NOMO-1 (cell line): ENCODE results near the gene COL9A1.

Experiments
- DNase-seq, 2 experiments: peaks; one replicate each; lab custom pipeline; 2025; ENCODE audit not compliant: unreplicated experiment in 2 of 2; lab: John Stamatoyannopoulos, UW

Gene COL9A1

DNA sequence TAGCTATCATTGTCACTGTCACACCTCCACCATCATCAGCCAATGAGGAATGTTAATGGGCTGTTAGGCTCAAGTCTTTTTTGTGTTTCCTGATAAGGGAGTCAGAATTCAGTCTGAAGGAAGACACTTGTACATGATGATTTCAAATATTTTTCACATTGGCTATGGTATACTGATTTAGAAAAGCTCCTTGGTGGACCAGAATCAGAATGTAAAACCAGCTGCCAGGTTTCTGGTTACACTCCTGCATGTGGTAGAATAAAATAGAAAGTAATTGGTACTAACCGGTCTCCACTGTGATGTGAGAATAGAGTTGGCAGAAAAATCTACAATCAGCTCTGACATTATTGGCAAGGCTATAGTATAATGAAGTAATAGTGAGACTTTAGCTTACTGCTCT lies 10.7 kb downstream of the COL9A1 start:
- no peak for DNase-seq

DNA sequence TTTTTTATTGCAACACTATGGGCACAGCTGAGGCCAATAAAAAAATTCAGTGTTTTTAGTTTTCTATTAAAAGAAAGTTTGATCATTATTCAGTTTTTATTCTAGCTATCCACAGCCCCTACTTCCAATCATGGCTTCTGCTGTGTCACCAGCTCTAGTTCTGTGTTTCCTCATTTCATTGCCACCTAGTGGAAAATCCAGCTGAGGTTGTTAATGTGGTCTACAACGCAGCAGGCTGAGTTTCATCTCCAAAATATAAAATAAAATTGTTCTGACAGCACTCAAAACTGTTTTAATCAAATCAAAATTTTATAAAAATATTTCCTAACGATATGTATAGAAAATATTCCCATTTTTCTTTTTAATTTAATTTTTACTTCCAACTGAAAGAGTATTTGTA lies 13.6 kb downstream of the COL9A1 start:
- no peak for DNase-seq

DNA sequence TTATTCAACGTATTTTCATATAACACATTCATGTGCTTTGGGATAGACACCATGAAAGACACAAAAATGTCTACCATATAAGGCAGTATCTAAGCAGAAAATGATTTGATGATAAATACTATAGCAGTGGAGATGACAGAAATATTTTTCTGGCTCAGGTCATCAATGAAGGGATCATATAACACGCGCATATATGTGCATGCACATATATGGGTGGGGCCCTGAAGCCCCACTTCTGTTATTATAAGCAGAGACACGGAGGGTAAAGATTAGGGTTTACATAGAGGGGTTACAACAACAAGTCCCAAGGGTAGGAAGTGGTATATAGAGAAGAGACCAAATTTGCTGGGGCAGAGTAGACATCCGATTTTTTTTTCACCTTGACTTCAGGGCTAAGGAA lies 16.0 kb downstream of the COL9A1 start:
- no peak for DNase-seq

DNA sequence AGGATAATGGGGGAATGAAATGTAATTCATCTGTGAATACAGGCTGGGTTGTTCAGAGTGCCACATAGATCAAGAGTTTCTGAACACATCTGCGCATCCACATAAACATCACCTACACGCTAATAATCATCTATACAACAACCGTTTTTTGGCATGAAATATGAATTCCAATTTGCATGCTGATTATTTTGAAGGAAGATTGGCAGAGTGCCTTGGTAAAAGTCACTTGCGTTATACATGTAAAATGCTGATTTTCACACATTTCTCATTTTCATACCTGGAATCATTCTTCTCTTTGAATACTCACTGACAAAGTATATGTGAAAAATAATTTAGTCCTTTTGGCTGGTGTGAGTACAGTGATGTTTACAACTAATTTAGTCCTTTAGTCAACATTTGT lies 17.7 kb downstream of the COL9A1 start:
- no peak for DNase-seq

DNA sequence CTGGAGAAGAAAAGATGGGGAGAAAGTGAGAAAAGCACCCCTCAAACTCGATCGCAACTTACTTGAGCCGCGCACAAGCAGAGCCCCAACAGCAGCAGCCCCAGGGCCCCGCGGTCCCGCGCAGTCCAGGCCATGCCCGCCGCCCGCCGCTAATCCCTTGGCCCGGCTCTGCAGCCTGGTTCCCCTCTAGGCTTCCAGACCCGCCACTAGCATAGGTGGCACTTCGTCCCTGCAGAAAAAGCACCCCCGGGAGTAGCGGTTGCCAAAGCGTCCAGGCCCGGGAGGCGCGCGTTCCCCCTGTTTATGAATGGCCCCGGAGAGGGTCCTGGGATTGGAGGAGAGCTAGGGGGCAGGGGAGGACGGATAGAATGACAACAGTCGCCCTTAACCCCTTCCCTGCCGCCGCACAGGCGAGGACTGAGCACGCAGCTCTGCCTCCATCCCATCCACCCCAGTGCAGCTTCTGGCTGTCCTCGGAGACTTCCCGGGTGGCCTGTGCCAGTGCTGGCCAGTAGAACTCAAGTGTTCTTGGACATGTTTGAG lies 19.9 kb downstream of the COL9A1 start:
- DNase-seq = no peak

DNA sequence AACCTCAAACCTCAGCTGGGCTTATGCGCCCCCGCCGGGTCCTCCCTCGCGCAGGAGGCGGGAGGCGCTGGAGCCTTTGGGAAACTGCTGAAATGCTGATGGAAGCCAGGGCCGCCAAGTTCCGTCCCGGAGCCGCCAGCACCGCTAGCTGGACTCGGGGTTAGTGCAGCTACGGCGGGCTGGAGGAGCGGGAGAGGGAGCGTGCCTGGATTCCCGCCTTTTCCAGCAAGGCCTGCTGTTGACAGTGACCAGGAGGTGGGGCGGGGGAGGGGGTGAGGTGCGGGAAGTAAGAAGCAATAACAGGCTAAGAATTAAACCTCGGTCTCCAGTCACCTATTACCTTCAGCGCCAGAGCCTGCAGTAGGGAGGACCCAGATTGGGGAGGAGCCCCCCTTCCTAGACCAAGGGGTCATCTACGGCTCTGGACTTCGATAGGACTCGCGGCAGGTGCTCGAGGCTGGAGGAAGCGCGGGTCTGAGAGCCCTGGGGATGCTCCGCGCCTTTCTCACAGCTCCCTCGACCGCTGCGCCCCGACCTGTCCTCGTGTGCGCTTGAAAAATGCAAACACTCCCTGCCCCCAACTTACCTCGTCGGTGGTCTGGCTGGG lies 20.5 kb downstream of the COL9A1 start:
- DNase-seq = no peak

DNA sequence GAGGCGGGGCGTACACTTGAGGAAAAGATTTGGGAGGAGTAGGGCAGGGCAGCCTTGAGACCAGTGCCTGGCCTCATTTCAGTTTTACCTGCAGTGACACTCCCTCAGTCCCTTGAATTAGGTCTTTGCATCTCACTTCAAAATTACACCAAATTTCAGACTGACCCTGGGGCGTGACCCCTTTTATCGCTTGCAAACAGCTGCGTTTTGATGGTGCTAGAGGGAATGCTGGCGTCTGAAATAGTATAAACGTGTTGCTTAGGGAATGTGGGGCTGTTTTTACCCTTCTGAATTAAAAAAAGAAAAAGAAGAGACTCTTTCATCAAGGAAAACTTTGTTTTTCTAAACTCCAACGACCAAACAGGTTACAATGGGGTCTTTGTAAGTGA lies 21.0 kb downstream of the COL9A1 start:
- no peak for DNase-seq

DNA sequence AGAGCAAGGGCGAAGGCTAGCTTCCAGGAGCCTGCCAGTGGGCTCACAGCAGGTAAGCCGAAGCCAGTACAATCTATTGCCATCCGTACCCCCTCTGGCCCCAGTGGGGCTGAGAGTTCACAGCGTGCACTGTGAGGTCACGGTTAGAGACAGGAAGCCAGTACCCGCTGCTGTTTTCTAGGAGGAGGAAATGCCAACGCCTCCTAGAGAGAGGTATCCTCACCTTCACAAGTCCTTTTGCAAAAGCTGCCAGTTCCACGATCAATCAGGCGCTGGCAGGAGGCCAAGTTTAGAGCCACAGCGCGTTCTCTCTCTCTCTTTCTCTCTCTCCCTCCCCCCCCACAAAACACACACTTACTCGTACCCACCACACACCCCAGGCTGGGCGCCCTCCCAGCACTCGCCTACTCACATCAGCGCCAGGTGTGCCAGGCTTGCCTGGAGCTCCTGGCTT lies 22.5 kb downstream of the COL9A1 start:
- DNase-seq = no peak

DNA sequence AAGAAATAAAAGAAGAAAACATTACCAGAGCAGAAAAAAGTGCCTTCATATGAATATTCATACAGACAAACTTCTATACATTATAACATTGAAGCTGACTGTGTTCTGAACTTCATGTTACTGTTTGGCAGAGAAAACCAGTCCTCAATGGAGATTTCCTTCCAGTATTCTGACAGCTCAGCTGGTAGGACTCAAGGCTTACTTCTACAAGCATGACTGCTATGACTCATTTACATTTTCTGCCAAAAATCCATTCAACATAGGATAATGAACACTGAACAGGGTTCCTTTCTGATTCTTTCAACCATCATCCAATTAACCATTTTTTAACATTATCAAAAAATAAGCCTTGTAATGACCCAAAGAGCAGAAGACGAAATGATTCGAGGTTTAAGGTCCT lies 25.4 kb downstream of the COL9A1 start:
- no peak for DNase-seq

DNA sequence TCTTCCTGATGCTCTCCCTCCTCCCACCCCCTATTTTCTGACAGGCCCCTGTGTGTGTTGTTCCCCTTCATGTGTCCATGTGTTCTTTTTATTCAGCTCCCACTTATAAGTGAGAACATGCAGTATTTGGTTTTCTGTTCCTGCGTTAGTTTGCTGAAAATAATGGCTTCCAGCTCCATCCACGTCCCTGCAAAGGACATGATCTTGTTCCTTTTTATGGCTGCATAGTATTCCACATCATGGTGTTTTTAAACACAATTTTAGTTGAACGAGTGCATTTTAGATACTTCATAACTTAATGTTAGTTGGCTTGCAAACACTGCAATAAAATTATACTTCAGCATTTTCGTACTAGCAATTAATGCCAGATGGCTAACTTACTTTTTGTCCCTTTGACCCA lies 28.5 kb downstream of the COL9A1 start:
- no peak for DNase-seq

DNA sequence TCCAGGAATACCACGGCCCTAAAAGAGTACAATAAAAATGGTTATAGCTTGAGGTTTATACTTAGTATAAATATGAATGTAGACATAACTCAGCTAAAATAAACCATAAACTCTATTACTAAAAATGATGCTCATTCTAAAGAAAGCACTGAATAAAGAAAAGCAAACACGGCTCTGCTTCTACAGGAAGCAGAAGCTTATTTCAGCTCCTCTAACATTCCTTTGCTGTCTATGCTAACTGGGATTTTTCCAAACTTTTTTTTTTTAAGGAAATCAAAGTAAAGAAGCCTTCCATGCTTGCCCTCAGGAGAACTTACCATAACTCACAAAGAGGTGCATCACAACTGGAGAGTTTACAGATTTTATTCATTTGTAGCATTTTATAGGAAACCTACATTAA lies 30.8 kb downstream of the COL9A1 start:
- no peak for DNase-seq

DNA sequence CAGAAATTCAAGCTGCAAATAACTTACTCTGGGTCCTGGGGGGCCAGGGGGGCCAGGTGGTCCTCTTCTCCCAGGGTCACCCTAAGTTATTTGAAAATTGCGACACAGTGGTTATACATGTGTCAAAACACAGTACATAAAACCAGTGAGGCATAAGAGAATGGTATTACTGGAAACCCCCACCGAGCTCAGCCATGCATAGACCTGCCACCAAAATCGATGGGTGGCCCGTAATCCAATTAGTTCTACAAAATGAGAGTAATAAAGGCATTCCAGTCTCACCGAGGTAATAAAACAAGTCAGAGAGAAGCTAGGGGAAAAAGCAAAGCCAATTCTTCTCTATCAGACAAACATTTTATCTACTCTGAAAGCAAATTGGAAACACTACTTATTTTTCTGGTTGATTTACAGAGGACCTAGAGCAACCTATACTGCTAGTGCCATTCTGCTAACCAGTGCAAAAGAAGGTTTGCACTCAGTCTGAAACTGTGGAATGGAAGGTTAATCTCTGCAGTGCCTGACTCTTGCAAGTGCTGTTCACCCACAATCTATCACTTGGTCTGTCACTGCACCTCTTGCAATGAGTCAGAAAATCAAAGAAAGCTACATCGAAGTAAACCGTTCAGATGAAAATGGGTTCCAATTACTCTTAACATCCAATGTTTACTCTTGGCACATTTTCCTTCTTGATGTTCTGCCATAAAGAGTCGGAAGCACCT lies 32.4 kb downstream of the COL9A1 start:
- DNase-seq = no peak

DNA sequence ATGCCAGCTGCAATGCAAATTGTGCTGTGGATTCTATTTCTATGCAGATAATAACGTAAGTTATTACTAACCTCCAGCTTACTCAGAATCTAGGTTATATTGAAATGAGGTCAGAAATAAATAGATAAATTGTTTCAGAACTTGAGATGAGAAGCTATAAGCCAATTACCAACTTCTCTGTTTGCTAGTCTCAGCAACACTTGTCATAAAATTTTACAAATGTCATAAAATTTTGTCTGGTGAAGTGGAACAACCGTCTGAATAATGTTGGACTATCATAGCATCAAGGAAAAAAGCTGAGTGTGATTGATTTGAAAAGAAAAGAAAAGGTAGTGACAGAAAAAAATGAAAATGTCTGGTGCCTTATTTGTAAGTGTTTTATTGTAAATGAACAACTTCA lies 36.7 kb downstream of the COL9A1 start:
- no peak for DNase-seq

DNA sequence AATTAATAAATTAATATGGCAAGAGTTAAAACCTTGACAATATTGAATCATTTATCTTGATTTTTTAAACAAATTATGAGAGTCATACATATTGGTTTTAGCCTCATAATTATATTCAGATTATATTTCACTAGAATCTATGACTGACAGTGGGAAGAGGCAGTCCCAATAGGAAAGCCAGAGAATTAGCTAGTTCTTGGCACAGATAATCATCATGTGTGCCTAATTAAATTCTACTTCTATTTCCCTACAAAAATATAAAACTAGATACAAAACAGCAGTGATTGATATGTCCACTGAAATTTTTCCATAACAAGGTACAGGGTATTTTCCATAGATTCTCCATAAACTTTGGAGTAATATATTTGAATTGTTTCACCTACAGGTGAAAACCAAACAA lies 38.6 kb downstream of the COL9A1 start:
- DNase-seq = no peak

DNA sequence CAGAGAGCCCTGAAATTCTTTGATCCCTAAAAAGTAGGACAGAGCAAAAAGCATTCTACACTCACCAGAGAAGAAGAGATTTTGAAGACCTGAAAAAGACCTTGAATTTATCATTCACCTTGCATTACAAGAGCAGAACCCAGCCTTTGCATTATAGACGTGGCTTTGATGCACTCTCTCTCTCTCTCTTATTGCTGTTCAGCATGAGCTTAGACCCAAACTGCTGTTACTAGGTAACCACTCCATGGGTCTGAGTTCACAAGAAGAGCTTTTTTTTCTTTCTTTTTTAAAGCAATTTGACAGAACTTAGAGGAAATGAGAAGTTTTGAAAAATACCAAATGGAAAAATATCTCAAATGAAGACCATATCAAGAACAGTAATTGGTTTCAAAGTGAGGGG lies 44.4 kb downstream of the COL9A1 start:
- no peak for DNase-seq

DNA sequence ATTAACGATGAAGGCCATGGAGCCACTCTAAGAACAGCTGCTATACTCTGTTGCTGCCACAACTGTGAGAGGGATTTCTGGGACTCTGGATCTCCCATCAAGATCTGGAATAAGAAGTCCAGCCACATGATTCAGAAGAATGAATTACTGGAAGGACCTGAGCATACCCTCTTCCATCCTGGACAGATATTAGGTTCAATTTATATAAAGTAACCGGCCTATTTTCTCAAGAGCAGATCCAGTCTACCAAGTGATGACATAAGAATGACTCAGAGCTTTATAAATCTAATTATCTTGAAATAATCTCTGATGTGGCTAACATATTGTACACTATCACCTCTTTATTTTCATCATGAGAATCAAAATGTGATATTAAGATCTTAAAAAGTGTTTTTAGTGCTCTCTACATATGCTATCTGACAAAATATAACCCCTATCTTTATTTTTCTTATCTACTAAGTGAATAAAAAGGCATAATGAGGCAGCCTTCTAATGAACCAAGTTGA lies 45.1 kb downstream of the COL9A1 start:
- DNase-seq = no peak

DNA sequence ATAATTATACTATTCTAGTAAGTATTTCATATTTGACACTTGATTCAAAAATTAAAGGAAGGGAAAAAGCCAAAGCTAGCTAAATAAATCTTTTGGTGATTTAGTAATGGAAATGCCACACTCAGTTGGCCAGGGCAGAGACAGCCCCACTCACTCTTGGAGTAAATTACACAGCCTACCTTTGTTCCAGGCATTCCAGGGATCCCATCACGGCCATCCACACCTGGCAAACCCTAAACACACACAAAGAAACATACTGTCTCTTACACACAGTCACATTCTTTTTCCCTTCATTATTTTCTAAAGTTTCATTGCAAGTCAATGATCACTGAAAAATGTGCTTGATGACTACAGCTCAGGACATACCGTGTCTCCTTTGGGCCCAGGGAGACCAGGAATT lies 48.1 kb downstream of the COL9A1 start:
- DNase-seq = no peak

DNA sequence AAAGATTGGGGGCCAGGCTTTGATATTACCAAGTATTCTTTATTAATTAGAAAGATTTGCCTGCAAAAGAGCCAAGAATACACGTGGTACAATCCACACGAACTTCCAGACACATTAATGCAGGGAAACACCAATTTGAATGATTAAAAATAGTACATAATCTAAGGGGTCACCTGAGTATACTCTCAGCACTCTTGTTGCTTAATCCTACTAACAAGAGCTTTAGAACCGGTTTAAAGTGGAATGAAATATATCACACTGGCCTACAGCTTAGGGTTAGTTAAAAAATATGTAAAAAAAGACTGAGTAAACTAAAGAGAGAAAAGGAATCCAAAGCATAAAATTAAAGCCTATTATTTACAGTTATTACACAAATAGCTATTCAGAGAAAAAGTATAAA lies 49.0 kb downstream of the COL9A1 start:
- DNase-seq = no peak

DNA sequence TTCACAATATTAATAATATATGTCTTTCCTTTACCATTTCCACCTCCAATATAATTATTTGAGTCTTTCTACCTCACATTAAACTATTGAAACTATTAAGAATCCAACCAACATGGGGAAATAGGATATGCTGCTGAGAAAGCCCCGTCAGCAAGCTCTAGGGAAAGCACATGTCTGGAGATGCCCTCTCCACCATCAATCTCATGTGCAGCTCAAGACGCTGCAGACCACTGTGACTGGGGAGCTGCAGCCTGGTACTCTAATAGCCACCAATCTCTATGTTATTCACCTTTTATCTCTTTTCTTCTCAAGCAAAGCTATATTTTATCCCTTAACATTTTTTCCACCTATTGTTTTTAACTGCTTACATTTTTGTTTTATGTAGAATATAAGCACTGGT lies 50.3 kb downstream of the COL9A1 start:
- DNase-seq = no peak

DNA sequence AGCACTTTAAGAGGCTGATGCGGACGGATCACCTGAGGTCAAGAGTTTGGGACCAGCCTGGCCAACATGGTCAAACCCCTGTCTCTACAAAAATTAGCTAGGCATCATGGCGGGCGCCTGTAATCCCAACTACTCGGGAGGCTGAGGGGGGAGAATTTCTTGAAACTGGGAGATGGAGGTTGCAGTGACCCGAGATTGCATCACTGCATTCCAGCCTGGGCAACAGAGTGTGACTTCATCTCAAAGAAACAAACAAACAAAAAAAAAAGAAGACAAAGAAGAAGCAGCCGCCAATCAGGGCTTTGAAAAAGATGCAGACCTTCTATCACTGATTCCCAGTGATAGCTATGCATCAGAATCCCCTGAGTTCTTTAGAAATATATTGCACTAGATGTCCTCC lies 56.8 kb downstream of the COL9A1 start:
- no peak for DNase-seq

DNA sequence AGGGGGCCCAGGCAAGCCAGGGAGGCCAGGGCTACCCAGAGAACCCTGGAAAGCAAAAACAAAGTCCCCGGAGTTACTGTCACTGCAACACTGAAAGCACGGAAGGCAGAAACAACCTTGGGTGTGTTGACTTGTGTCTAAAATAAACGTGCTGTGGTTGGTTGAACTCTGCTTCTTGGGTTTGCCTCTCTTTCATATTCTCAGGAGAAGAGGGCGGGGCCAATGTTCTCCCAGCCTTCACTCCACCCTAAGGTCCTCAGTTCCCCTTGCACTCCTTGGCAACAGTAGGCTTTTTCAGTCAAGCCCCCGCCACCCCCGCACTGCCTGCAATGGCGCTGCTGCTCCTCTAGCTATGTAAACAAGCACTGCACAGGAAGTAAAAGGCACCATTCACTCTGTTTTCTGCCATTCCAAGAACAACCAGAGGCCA lies 60.9 kb downstream of the COL9A1 start:
- DNase-seq = no peak

DNA sequence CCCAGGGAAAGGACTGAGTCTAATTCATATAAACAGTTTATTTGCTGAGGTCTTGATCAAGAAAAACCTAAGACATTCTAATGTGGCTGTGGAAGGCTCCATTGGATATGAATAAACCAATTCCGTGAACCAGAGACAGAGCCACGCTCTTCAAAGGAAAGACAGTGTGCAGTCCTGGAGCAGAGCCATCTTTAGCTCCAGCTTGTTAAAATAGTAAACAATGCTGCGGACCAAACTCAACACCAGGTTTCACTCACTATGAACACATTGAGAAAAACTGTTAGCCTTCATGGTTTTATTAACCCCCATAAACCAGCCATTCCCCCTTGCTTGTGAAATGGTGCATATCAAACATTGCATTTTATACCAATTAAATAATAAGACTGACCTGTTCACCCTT lies 61.9 kb downstream of the COL9A1 start:
- DNase-seq = no peak
